ENCODE measurements around the gene SPIRE1. TPM values are rescaled to one million over a fixed set of nuclear protein-coding genes. Genes with fewer than 3 reads are reported as not detected.

SPIRE1 gene
- total RNA-seq, 2 donors from 2014 or later: 21.9 to 23.6 TPM

- 61% methylated on average over 3 of the region's 3 CpGs for WGBS
- H3K4me1 ChIP-seq (replicated peaks): no peaks in the 10 kb centered on the region
- TF ChIP-seq POLR2A (IDR thresholded peaks at IDR 0.05): no peak
- TF ChIP-seq POLR2AphosphoS5 (IDR thresholded peaks at IDR 0.05): no peak
- no peak for TF ChIP-seq CTCF (IDR thresholded peaks at IDR 0.05)
- intact Hi-C loops (cut with DNase I): no loop called here
- no peak overlapping the region for H3K27ac ChIP-seq
- DNase-seq (ENCODE audit: low spot score): no peak
- H3K9me3 ChIP-seq: no peaks in the 10 kb centered on the region
- no peak overlapping the region for H3K4me3 ChIP-seq
- no peaks in the 10 kb centered on the region for H3K27me3 ChIP-seq (replicated peaks; ENCODE audit: insufficient read depth)
- no peaks in the 10 kb centered on the region for H3K36me3 ChIP-seq
Measured at GRCh38 chr18:12686100-12686499, 28.2 kb upstream of the SPIRE1 start.

GRCh38 chr18:12679183-12679786, 21.4 kb upstream of the SPIRE1 start:
- peak; percentile 40 for TF ChIP-seq POLR2AphosphoS5 (IDR thresholded peaks at IDR 0.05)
- TF ChIP-seq POLR2A (IDR thresholded peaks at IDR 0.05): no peak
- TF ChIP-seq CTCF (IDR thresholded peaks at IDR 0.05): no peak
- WGBS: 48% methylated on average over 8 of the region's 8 CpGs
- DNase-seq (ENCODE audit: low spot score): no peak
- Histone ChIP-seq H3K9me3 (no peaks in the 10 kb centered on the region), H3K4me3 (no peak overlapping the region), H3K36me3 (no peaks in the 10 kb centered on the region), H3K4me1 (replicated peaks) (no peaks in the 10 kb centered on the region), H3K27me3 (replicated peaks; ENCODE audit: insufficient read depth) (no peaks in the 10 kb centered on the region), H3K27ac (no peak overlapping the region)
- intact Hi-C loops (cut with DNase I): no loop called here

- TF ChIP-seq POLR2AphosphoS5 (IDR thresholded peaks at IDR 0.05): no peak
- no peak for TF ChIP-seq CTCF (IDR thresholded peaks at IDR 0.05)
- TF ChIP-seq POLR2A (IDR thresholded peaks at IDR 0.05): no peak
- H3K9me3 ChIP-seq: no peaks in the 10 kb centered on the region
- no peak for DNase-seq (ENCODE audit: low spot score)
- intact Hi-C loops (cut with DNase I): no loop called here
- H3K27ac ChIP-seq: no peak overlapping the region
- H3K27me3 ChIP-seq (replicated peaks; ENCODE audit: insufficient read depth): no peaks in the 10 kb centered on the region
- H3K4me1 ChIP-seq (replicated peaks): no peaks in the 10 kb centered on the region
- 89% methylated on average over 5 of the region's 5 CpGs for WGBS
- H3K4me3 ChIP-seq: no peak overlapping the region
- H3K36me3 ChIP-seq: no peaks in the 10 kb centered on the region
Measured at GRCh38 chr18:12668041-12668440, 10.1 kb upstream of the SPIRE1 start.

- Histone ChIP-seq H3K9me3 (no peaks in the 10 kb centered on the region), H3K27ac (no peak overlapping the region), H3K4me1 (replicated peaks) (no peaks in the 10 kb centered on the region), H3K36me3 (no peaks in the 10 kb centered on the region), H3K4me3 (no peak overlapping the region), H3K27me3 (replicated peaks; ENCODE audit: insufficient read depth) (no peaks in the 10 kb centered on the region)
- peak; percentile 40 for DNase-seq (ENCODE audit: low spot score)
- intact Hi-C loops (cut with DNase I): loop anchor here (2.0 to 10.0 kb wide), 5 partner anchors 42 to 385 kb away; partner anchors contain the start of genes CEP76, PRELID3A and PSMG2
- 69% methylated on average over 9 of the region's 9 CpGs for WGBS
- TF ChIP-seq POLR2A (IDR thresholded peaks at IDR 0.05) (no peak), CTCF (IDR thresholded peaks at IDR 0.05) (peak; percentile 62 to 92 (median 90)), POLR2AphosphoS5 (IDR thresholded peaks at IDR 0.05) (peak; percentile 38)
Measured at GRCh38 chr18:12659904-12660605, 2.1 kb upstream of the SPIRE1 start.

Measured in prostate gland (tissue), 2 donors.